Mesendoderm (in vitro differentiated cells): ENCODE results near the gene MPP3.
"Not testable (repeated sequence)": the region's sequence is repeated elsewhere in the genome, so short reads cannot be mapped to it uniquely, and the experiment has no call there.

Source experiments
- DNase-seq: peaks from one replicate; pipeline ENCODE4 v3.0.0; 2013
- H2AK5ac ChIP-seq: 2 replicates; pipeline ENCODE4 v1.6.1; 2013; ENCODE audit warnings: low read length, inconsistent platforms
- H2BK120ac ChIP-seq: 2 replicates; pipeline ENCODE4 v1.6.1; 2013; ENCODE audit warnings: low read depth, mild to moderate bottlenecking, low read length, moderate library complexity, mixed read lengths
- H2BK15ac ChIP-seq: replicated peaks from 2 replicates; pipeline ENCODE4 v1.6.1; 2013; ENCODE audit warnings: low read depth, mild to moderate bottlenecking, moderate library complexity
- H2BK5ac ChIP-seq: 2 replicates; pipeline ENCODE4 v1.6.1; 2013; ENCODE audit warnings: low read length, inconsistent platforms
- H3K18ac ChIP-seq: 2 replicates; pipeline ENCODE4 v1.6.1; 2013; ENCODE audit warnings: mild to moderate bottlenecking, low read length, mixed read lengths
- H3K23ac ChIP-seq: one replicate; pipeline ENCODE4 v1.6.1; 2013; ENCODE audit warnings: low read length
- H3K27ac ChIP-seq: 2 replicates; pipeline ENCODE4 v1.5.1; 2013; ENCODE audit warnings: low read depth, mild to moderate bottlenecking, inconsistent platforms, low read length, moderate library complexity
- H3K27me3 ChIP-seq: 2 replicates; pipeline ENCODE4 v1.6.1; 2013; ENCODE audit warnings: low read length, control low read depth, mild to moderate bottlenecking, inconsistent platforms; ENCODE audit not compliant: insufficient read depth, poor library complexity
- H3K36me3 ChIP-seq: 2 replicates; pipeline ENCODE4 v1.6.1; 2013; ENCODE audit warnings: low read length, inconsistent platforms; ENCODE audit not compliant: control insufficient read depth, insufficient read depth
- H3K4ac ChIP-seq: one replicate; pipeline ENCODE4 v1.6.1; 2013; ENCODE audit warnings: low read depth, mild to moderate bottlenecking, low read length, moderate library complexity
- H3K4me1 ChIP-seq: 2 replicates; pipeline ENCODE4 v1.6.1; 2013; ENCODE audit warnings: low read depth, low read length, inconsistent platforms; ENCODE audit not compliant: control insufficient read depth
- H3K4me2 ChIP-seq: 2 replicates; pipeline ENCODE4 v1.6.1; 2013; ENCODE audit warnings: low read length
- H3K4me3 ChIP-seq: 2 replicates; pipeline ENCODE4 v1.5.1; 2013; ENCODE audit warnings: mild to moderate bottlenecking, low read length
- H3K56ac ChIP-seq: one replicate; pipeline ENCODE4 v1.6.1; 2013; ENCODE audit warnings: low read length
- H3K79me1 ChIP-seq: 2 replicates; pipeline ENCODE4 v1.6.1; 2013; ENCODE audit warnings: low read length, inconsistent platforms
- H3K79me2 ChIP-seq: 2 replicates; pipeline ENCODE4 v1.6.1; 2013; ENCODE audit warnings: mild to moderate bottlenecking, low read length; ENCODE audit not compliant: control insufficient read depth, insufficient read depth
- H3K9ac ChIP-seq: 2 replicates; pipeline ENCODE4 v1.6.1; 2013; ENCODE audit warnings: low read length, inconsistent platforms
- H4K5ac ChIP-seq: one replicate; pipeline ENCODE4 v1.6.1; 2013; ENCODE audit warnings: low read length
- H4K8ac ChIP-seq: one replicate; pipeline ENCODE4 v1.6.1; 2013; ENCODE audit warnings: low read depth, mild to moderate bottlenecking, control low read depth, low read length, moderate library complexity
- WGBS: extraction: QIAGEN DNeasy Blood & Tissue Kit; methylation state at CpG from one replicate; pipeline ENCODE4 v1.1.7; 2013; ENCODE audit warnings: low lambda C conversion rate, missing lambda C conversion rate; ENCODE audit not compliant: insufficient coverage; ENCODE audit errors: extremely low coverage; 5-methylcytosine and 5-hydroxymethylcytosine counted together

Gene MPP3

DNA sequence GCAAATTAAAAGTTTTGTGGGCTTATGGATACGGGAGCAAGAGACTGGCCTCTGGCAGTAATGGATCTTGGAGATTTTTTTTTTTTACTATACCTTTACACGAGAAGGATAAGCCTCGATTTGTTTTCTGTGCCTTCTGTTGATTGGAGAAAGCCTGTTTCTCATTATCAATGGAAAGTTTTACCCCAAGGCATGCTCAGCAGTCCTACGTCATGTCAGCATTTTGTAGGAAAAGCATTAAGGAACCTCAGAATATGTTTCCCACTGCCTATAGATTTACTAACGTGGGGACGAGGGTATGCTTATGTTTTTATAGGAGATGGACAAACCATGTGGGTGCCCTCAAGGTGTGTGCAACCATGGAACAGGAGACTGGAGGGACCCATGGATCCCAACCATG, 40.9 kb upstream of the MPP3 start:
- H4K5ac ChIP-seq: no peak overlapping the region
- H4K8ac ChIP-seq: no peak overlapping the region
- no peak overlapping the region for H3K4me3 ChIP-seq
- no peaks in the 10 kb centered on the region for H3K36me3 ChIP-seq
- no peak overlapping the region for H3K27ac ChIP-seq
- no peak overlapping the region for H3K18ac ChIP-seq
- H2BK120ac ChIP-seq: no peak overlapping the region
- no peak overlapping the region for H3K56ac ChIP-seq
- H3K27me3 ChIP-seq: no peaks in the 10 kb centered on the region
- no peak for DNase-seq
- H3K79me1 ChIP-seq: no peaks in the 10 kb centered on the region
- H2AK5ac ChIP-seq: no peak overlapping the region
- H3K9ac ChIP-seq: no peak overlapping the region
- H2BK15ac ChIP-seq: no peak overlapping the region
- H3K79me2 ChIP-seq: no peaks in the 10 kb centered on the region
- no peak overlapping the region for H3K4me2 ChIP-seq
- no peak overlapping the region for H3K23ac ChIP-seq
- H3K4ac ChIP-seq: no peak overlapping the region
- H2BK5ac ChIP-seq: no peak overlapping the region
- WGBS: no CpG with 5 or more reads among the region's 6 CpGs
- H3K4me1 ChIP-seq: peaks cover 2% of the 10 kb centered on the region

DNA sequence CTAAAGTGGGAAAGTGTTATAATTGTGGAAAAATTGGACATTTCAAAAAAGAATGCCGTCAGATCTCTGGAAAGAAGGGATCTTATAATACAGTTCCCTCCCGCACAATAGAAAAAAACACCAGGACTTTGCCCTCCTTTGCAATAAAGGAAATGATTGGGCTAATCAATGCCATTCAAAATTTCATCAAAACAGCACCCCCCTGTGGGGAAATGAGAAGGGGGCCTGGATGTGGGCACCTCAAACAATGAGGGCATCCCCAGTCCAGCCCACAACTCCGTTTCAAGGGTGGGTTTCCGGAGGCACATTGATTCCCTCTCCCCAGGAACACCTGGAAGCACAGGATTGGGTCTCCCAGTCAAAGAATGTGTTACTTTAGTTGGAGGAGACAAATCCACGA, 40.1 kb upstream of the MPP3 start:
- H3K18ac ChIP-seq: no peak overlapping the region
- no peaks in the 10 kb centered on the region for H3K4me1 ChIP-seq
- no peak overlapping the region for H3K9ac ChIP-seq
- H2BK120ac ChIP-seq: no peak overlapping the region
- no peaks in the 10 kb centered on the region for H3K79me2 ChIP-seq
- no CpG with 5 or more reads among the region's 5 CpGs for whole genome bisulfite sequencing
- H3K27me3 ChIP-seq: no peaks in the 10 kb centered on the region
- no peak for DNase-seq
- H4K8ac ChIP-seq: no peak overlapping the region
- H3K36me3 ChIP-seq: no peaks in the 10 kb centered on the region
- no peak overlapping the region for H2BK5ac ChIP-seq
- H3K23ac ChIP-seq: no peak overlapping the region
- no peak overlapping the region for H3K4me3 ChIP-seq
- H4K5ac ChIP-seq: no peak overlapping the region
- no peak overlapping the region for H3K56ac ChIP-seq
- H3K4me2 ChIP-seq: no peak overlapping the region
- H2AK5ac ChIP-seq: no peak overlapping the region
- H3K79me1 ChIP-seq: no peaks in the 10 kb centered on the region
- H2BK15ac ChIP-seq: no peak overlapping the region
- H3K4ac ChIP-seq: no peak overlapping the region
- H3K27ac ChIP-seq: no peak overlapping the region

DNA sequence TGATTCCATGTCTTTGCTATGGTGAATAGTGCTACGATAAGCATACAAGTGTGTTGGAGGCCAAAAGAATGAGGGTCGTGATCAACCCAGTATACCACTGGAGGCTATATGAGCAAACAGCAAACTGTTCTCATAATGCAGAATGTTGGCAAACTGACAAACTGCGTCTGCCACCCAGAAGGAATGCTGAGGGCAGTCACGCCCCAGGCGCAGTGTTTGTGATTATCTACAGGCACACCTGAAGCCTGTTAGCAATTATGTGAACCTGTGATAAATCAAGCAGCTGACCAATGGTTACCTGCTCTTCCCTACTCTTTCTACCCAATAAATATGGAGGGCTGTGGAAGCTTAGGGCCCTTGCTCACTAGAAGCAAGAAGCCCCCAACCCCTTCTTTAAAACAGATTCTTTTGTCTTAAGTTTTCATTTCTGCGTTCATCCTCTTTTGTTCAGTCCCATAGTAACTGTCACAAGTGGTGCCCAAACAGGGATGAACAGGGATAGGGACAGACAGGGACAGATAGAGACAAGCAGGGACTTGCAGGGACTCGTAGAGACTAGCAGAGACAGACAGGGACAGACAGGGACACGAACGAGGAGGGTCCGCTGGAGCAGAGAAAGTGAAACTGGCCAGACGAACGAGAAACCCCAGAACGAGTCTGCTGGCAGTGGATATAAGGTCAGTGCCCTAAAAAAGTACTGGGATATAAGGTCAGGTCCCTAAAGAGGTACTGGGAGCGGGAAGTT, 39.2 kb upstream of the MPP3 start:
- H3K4ac ChIP-seq: no peak overlapping the region
- H3K27me3 ChIP-seq: no peaks in the 10 kb centered on the region
- no peak overlapping the region for H2BK15ac ChIP-seq
- no peak overlapping the region for H3K27ac ChIP-seq
- no peak overlapping the region for H3K4me2 ChIP-seq
- H3K18ac ChIP-seq: no peak overlapping the region
- WGBS: no CpG with 5 or more reads among the region's 14 CpGs
- H4K8ac ChIP-seq: no peak overlapping the region
- H2BK120ac ChIP-seq: no peak overlapping the region
- H3K79me1 ChIP-seq: no peaks in the 10 kb centered on the region
- no peak overlapping the region for H3K23ac ChIP-seq
- no peak for DNase-seq
- H2BK5ac ChIP-seq: no peak overlapping the region
- H2AK5ac ChIP-seq: no peak overlapping the region
- no peaks in the 10 kb centered on the region for H3K4me1 ChIP-seq
- H3K9ac ChIP-seq: no peak overlapping the region
- H3K4me3 ChIP-seq: no peak overlapping the region
- H3K56ac ChIP-seq: no peak overlapping the region
- no peaks in the 10 kb centered on the region for H3K36me3 ChIP-seq
- H3K79me2 ChIP-seq: no peaks in the 10 kb centered on the region
- no peak overlapping the region for H4K5ac ChIP-seq

GRCh38 chr17:43869031-43869430, 36.1 kb upstream of the MPP3 start:
- H3K27ac ChIP-seq, H3K36me3 ChIP-seq, H3K56ac ChIP-seq, H3K79me2 ChIP-seq, H2BK15ac ChIP-seq, DNase-seq, H3K79me1 ChIP-seq, H3K9ac ChIP-seq, H2BK5ac ChIP-seq, H2BK120ac ChIP-seq, H4K5ac ChIP-seq, H4K8ac ChIP-seq, H3K27me3 ChIP-seq, H3K23ac ChIP-seq, H3K4me1 ChIP-seq, H3K4me2 ChIP-seq, H3K4ac ChIP-seq, H3K4me3 ChIP-seq, H2AK5ac ChIP-seq, H3K18ac ChIP-seq: not testable (repeated sequence)
- no CpG with 5 or more reads among the region's 6 CpGs for WGBS

GRCh38 chr17:43868226-43868994, 35.5 kb upstream of the MPP3 start:
- Histone ChIP-seq H3K36me3 (no peaks in the 10 kb centered on the region), H4K5ac (no peak overlapping the region), H3K56ac (no peak overlapping the region), H2BK120ac (no peak overlapping the region), H3K27me3 (no peaks in the 10 kb centered on the region), H3K27ac (no peak overlapping the region), H2AK5ac (no peak overlapping the region), H3K4me2 (no peak overlapping the region), H3K79me1 (no peaks in the 10 kb centered on the region), H3K4me3 (no peak overlapping the region), H4K8ac (no peak overlapping the region), H3K18ac (no peak overlapping the region), H3K4me1 (no peaks in the 10 kb centered on the region), H3K23ac (no peak overlapping the region), H2BK15ac (no peak overlapping the region), H3K9ac (no peak overlapping the region), H3K79me2 (no peaks in the 10 kb centered on the region), H3K4ac (no peak overlapping the region), H2BK5ac (no peak overlapping the region)
- DNase-seq: no peak
- WGBS: no CpG with 5 or more reads among the region's 10 CpGs
